ENCODE data around the gene HCN1.

DNA sequence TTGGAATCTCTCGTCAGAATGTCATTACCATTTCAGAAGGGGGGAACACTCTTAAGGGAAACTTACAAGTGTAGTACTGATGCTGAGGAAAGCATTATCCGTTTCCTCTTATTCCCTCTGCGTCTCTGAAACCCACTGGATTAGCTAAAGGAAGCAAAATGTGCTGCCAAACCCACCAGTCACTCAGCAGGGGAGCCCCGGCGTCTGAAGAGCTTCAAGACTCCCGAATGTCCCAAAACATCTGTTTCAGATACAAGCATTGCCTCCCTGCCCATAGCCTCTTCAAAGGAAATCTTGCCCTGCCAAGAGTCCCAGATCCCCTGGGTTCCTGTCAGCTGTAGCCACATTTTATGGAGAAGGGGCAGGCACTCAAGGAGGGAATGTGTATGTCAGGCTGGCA lies 1.0 kb upstream of the HCN1 start:
- TF ChIP-seq CTCF (IDR thresholded peaks at IDR 0.05; ENCODE audit: low read depth, low read length, poor library complexity, severe bottlenecking) (no peak), EZH2phosphoT487 (IDR thresholded peaks at IDR 0.05; ENCODE audit: borderline replicate concordance, low read length) (no peak)
